ENCODE results near the gene NEDD9. TPM values are rescaled to one million over a fixed set of nuclear protein-coding genes. Genes with fewer than 3 reads are reported as not detected.
A peak's percentile ranks its signal among the peaks of the same experiment; 100 is the strongest.

NEDD9 gene
- total RNA-seq, 4 donors from 2014 or later = 36.2 to 99.1 (median 70.2) TPM

GRCh38 chr6:11213422-11214021 is 18.9 kb downstream of the NEDD9 start:
- Histone ChIP-seq H3K9me3 (no peaks in the 10 kb centered on the region), H3K4me1 (peaks cover 4 to 9% of the 10 kb centered on the region in 2 donors), H3K36me3 (no peaks in the 10 kb centered on the region), H3K27me3 (no peaks in the 10 kb centered on the region), H3K27ac (peak overlapping the region; percentile 37 to 94), H3K4me3 (no peak overlapping the region)
- TF ChIP-seq POLR2A (IDR thresholded peaks at IDR 0.05) (no peak), CTCF (IDR thresholded peaks at IDR 0.05) (no peak)
- intact Hi-C loops (cut with DNase I; ENCODE audit: low total_unique reads) = no loop called here
- DNase-seq = no peak

GRCh38 chr6:11212664-11213063 is 19.8 kb downstream of the NEDD9 start:
- peak overlapping the region; percentile 37 to 94 for H3K27ac ChIP-seq
- no peaks in the 10 kb centered on the region for H3K27me3 ChIP-seq
- peaks cover 4 to 9% of the 10 kb centered on the region in 2 donors for H3K4me1 ChIP-seq
- TF ChIP-seq CTCF (IDR thresholded peaks at IDR 0.05) = no peak
- TF ChIP-seq POLR2A (IDR thresholded peaks at IDR 0.05) = no peak
- peak; percentile 69 to 81 for DNase-seq
- no peak overlapping the region for H3K4me3 ChIP-seq
- no peaks in the 10 kb centered on the region for H3K9me3 ChIP-seq
- H3K36me3 ChIP-seq = no peaks in the 10 kb centered on the region
- intact Hi-C loops (cut with DNase I; ENCODE audit: low total_unique reads) = no loop called here

GRCh38 chr6:11211254-11211653 is 21.2 kb downstream of the NEDD9 start:
- no peak for TF ChIP-seq CTCF (IDR thresholded peaks at IDR 0.05)
- no peak for TF ChIP-seq POLR2A (IDR thresholded peaks at IDR 0.05)
- intact Hi-C loops (cut with DNase I; ENCODE audit: low total_unique reads) = no loop called here
- H3K4me3 ChIP-seq = no peak overlapping the region
- H3K9me3 ChIP-seq = no peaks in the 10 kb centered on the region
- H3K4me1 ChIP-seq = peaks cover 4 to 9% of the 10 kb centered on the region in 2 donors
- H3K36me3 ChIP-seq = no peaks in the 10 kb centered on the region
- no peaks in the 10 kb centered on the region for H3K27me3 ChIP-seq
- no peak for DNase-seq
- peak overlapping the region; percentile 32 to 94 for H3K27ac ChIP-seq

GRCh38 chr6:11210386-11211138 is 21.9 kb downstream of the NEDD9 start:
- TF ChIP-seq POLR2A (IDR thresholded peaks at IDR 0.05) (no peak), CTCF (IDR thresholded peaks at IDR 0.05) (no peak)
- DNase-seq = no peak
- Histone ChIP-seq H3K27me3 (no peaks in the 10 kb centered on the region), H3K36me3 (no peaks in the 10 kb centered on the region), H3K27ac (peak overlapping the region; percentile 32 to 94), H3K4me3 (no peak overlapping the region), H3K9me3 (no peaks in the 10 kb centered on the region), H3K4me1 (peaks cover 2 to 9% of the 10 kb centered on the region in 2 donors)
- intact Hi-C loops (cut with DNase I; ENCODE audit: low total_unique reads) = no loop called here

GRCh38 chr6:11209906-11210305 is 22.6 kb downstream of the NEDD9 start:
- Histone ChIP-seq H3K9me3 (no peaks in the 10 kb centered on the region), H3K27ac (peak overlapping the region; percentile 20 to 94), H3K4me3 (no peak overlapping the region), H3K27me3 (no peaks in the 10 kb centered on the region), H3K36me3 (no peaks in the 10 kb centered on the region), H3K4me1 (peaks cover 0 to 9% of the 10 kb centered on the region in 2 donors)
- no peak for DNase-seq
- TF ChIP-seq POLR2A (IDR thresholded peaks at IDR 0.05) = no peak
- TF ChIP-seq CTCF (IDR thresholded peaks at IDR 0.05) = no peak
- intact Hi-C loops (cut with DNase I; ENCODE audit: low total_unique reads) = no loop called here

Data from uterus (tissue), 4 donors.